HG03159 (cell line): Measurements from ENCODE around the gene AGAP1.

Experiments
- ATAC-seq: cut with Tn5 transposase; IDR thresholded peaks from one replicate; pipeline ENCODE4 v1.9.1; 2021; ENCODE audit warnings: mild to moderate bottlenecking, moderate library complexity; ENCODE audit not compliant: unreplicated experiment

Gene AGAP1

GRCh38 chr2:235897992-235898391, 404.1 kb downstream of the AGAP1 start:
- ATAC-seq: no peak

GRCh38 chr2:235898766-235899165, 404.9 kb downstream of the AGAP1 start:
- ATAC-seq: no peak

- ATAC-seq: no peak
Measured at GRCh38 chr2:235900631-235901030, 406.8 kb downstream of the AGAP1 start.

- ATAC-seq: no peak
Measured at GRCh38 chr2:235901243-235901642, 407.4 kb downstream of the AGAP1 start.

- no peak for ATAC-seq
Measured at GRCh38 chr2:235903782-235904584, 410.1 kb downstream of the AGAP1 start.

- ATAC-seq: no peak
Measured at GRCh38 chr2:235904585-235904931, 410.7 kb downstream of the AGAP1 start.

- ATAC-seq: peak; percentile 93
Measured at GRCh38 chr2:235908826-235909225, 415.0 kb downstream of the AGAP1 start.

- ATAC-seq: no peak
Measured at GRCh38 chr2:235909358-235909757, 415.5 kb downstream of the AGAP1 start.

- ATAC-seq: no peak
Measured at GRCh38 chr2:235910067-235910466, 416.2 kb downstream of the AGAP1 start.

- no peak for ATAC-seq
Measured at GRCh38 chr2:235911125-235911524, 417.3 kb downstream of the AGAP1 start.

GRCh38 chr2:235911633-235912233, 417.9 kb downstream of the AGAP1 start:
- no peak for ATAC-seq

GRCh38 chr2:235914756-235915155, 420.9 kb downstream of the AGAP1 start:
- ATAC-seq: no peak

- ATAC-seq: no peak
Measured at GRCh38 chr2:235917506-235917905, 423.7 kb downstream of the AGAP1 start.

- ATAC-seq: no peak
Measured at GRCh38 chr2:235918876-235919275, 425.0 kb downstream of the AGAP1 start.

GRCh38 chr2:235920216-235920865, 426.5 kb downstream of the AGAP1 start:
- ATAC-seq: no peak

- no peak for ATAC-seq
Measured at GRCh38 chr2:235921508-235922191, 427.8 kb downstream of the AGAP1 start.

GRCh38 chr2:235922839-235923238, 429.0 kb downstream of the AGAP1 start:
- ATAC-seq: no peak

- ATAC-seq: no peak
Measured at GRCh38 chr2:235923859-235924674, 430.2 kb downstream of the AGAP1 start.

GRCh38 chr2:235924675-235925063, 430.8 kb downstream of the AGAP1 start:
- no peak for ATAC-seq

GRCh38 chr2:235925250-235925919, 431.5 kb downstream of the AGAP1 start:
- no peak for ATAC-seq
